GM12892 (cell line): Measurements from ENCODE around the gene RNU6-9.

Experiments used
- POLR2A ChIP-seq: IDR thresholded peaks from 2 replicates; pipeline ENCODE4 v1.6.1; 2011; ENCODE audit warnings: low read depth, low read length, control low read depth
- POLR2AphosphoS5 ChIP-seq: IDR thresholded peaks from 2 replicates; pipeline ENCODE4 v1.6.1; 2011; ENCODE audit warnings: low read depth, low read length, control low read depth

DNA sequence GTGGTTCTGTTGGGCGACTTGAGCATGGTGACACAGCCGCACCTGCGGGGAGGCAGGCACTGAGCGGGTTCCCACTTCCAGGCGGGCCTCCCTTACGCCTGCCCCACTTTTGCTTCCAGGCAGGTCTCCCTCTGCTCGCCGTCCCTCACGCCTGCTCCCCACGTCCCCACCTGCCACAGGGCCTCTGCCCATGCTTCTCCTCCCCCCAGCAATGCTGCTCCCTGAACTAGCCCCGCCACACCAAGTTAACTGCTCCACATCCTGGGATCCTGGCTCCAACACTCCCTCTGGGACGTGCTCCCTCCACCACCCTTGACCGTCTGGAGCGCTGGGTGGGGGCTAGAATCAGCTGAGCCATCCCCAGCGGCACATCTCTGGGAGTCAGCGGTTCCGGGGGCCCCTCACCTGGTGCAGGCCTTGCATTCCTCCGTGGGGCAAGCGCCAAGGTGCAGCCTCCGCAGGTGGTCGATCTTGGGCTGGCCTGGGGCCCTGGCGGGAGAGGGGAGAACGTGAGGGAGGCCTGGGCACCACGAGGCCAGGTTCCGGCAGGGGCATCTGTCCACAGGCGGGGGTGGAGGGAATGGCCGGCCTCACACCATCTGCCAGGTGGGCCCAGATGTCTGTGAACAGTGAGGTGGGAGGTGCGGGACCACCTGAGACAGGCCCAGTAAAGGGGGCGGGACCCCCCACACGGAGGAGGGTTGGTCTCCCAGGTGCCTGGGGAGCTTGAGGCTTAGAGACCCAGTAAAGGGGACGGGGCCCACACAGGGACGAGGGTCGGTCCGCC, 24.6 kb upstream of the RNU6-9 start:
- TF ChIP-seq POLR2A: no peak
- TF ChIP-seq POLR2AphosphoS5: no peak
